Ovary (tissue), 3 donors: Measurements from ENCODE around the gene WNT5A.

ENCODE experiments used
- CTCF ChIP-seq, 3 donors: fragments of 450-650 bp in 2 of 3; fragments of 200-600 bp in 1 of 3; IDR thresholded peaks; one replicate each; pipeline versions ENCODE4 v1.5.1 to v1.8.0; 2016 to 2022; ENCODE audit warnings: antibody characterized with exemption in 3 of 3, mild to moderate bottlenecking in 1 of 3
- EP300 ChIP-seq: sonication (generic); formaldehyde crosslinking; IDR thresholded peaks from one replicate; pipeline ENCODE4 v1.6.1; 2017; ENCODE audit warnings: antibody characterized with exemption
- POLR2A ChIP-seq: fragments of 450-650 bp; IDR thresholded peaks from one replicate; pipeline ENCODE4 v1.6.1; 2017; ENCODE audit warnings: antibody characterized with exemption, mild to moderate bottlenecking, moderate library complexity
- donor health status: DM: no; HTN: no; CAD: no.

GRCh38 chr3:55489798-55490132, 2.7 kb upstream of the WNT5A start:
- TF ChIP-seq POLR2A (no peak), CTCF (IDR thresholded peaks at IDR 0.05) (no peak), EP300 (no peak)
